Thoracic aorta (tissue), 2 donors: ENCODE measurements around the gene ZBED3. TPM values are rescaled to one million over a fixed set of nuclear protein-coding genes. Genes with fewer than 3 reads are reported as not detected.

Experiments
- ATAC-seq: fragments of 150-250 bp; one replicate; pipeline ENCODE4 v1.8.0; 2017; ENCODE audit warnings: low read depth; ENCODE audit not compliant: insufficient number of reproducible peaks, low FRiP score
- DNase-seq: peaks from one replicate; pipeline ENCODE4 v3.0.0-alpha.2; 2020; ENCODE audit warnings: low spot score
- H3K27ac ChIP-seq, 2 donors: fragments of 200-600 bp; sonication (generic); 1 replicate in 1 of 2; 2 replicates in 1 of 2; pipeline ENCODE4 v1.5.1; 2016; ENCODE audit warnings: mild to moderate bottlenecking in 2 of 2, moderate library complexity in 2 of 2
- H3K27me3 ChIP-seq: fragments of 200-600 bp; sonication (generic); replicated peaks from 2 replicates; pipeline ENCODE4 v1.6.0; 2016; ENCODE audit warnings: mild to moderate bottlenecking; ENCODE audit not compliant: insufficient read depth
- H3K36me3 ChIP-seq: fragments of 200-600 bp; sonication (generic); one replicate; pipeline ENCODE4 v1.5.1; 2016
- H3K4me1 ChIP-seq, 2 donors: fragments of 200-600 bp; sonication (generic); 1 replicate in 1 of 2; 2 replicates in 1 of 2; pipeline versions ENCODE4 v1.5.1 to v1.6.0; 2016; ENCODE audit warnings: low read depth in 2 of 2, mild to moderate bottlenecking in 1 of 2; ENCODE audit not compliant: control insufficient read depth in 1 of 2
- H3K4me3 ChIP-seq: fragments of 200-600 bp; sonication (generic); 2 replicates; pipeline ENCODE4 v1.5.1; 2016; ENCODE audit warnings: mild to moderate bottlenecking
- H3K9me3 ChIP-seq: fragments of 200-600 bp; sonication (generic); 2 replicates; pipeline ENCODE4 v1.5.1; 2016
- total RNA-seq, 2 donors: library from RNA; depleted of rRNA; stranded (reverse); fragments of >200 nt; gene quantifications; one replicate each; pipeline versions ENCODE4 v1.1.0 to v1.2.3, GENCODE V29; 2016
- TF ChIP-seq, protein P1 (sequence below): fragments of 200-600 bp; sonication (generic); IDR thresholded peaks from one replicate; pipeline ENCODE4 v1.5.1; 2019; ENCODE audit warnings: antibody characterized with exemption

ZBED3 gene
- total RNA-seq, 2 donors from 2014 or later: 4.4 to 6.2 TPM

DNA sequence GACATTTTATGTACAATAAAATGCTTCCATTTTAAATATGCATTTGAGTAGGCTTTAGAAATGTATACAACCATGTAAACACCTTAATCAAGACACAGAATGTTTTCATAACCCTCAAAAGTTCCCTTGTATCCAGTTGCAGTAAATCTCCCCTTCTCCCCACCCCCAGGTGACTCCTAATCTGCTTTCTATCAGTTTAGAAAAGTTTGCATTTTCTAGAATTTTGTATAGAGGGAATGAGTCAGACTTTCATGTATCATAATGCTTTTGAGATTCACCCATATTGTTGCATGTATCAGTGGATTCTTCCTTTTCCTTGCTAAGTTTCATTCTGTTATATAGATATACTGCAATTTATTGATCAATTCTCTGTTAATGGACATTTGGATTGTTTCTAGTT lies 17.7 kb upstream of the ZBED3 start:
- Histone ChIP-seq H3K27me3 (no peaks in the 10 kb centered on the region), H3K27ac (no peak overlapping the region), H3K9me3 (no peaks in the 10 kb centered on the region), H3K36me3 (no peaks in the 10 kb centered on the region), H3K4me3 (no peak overlapping the region), H3K4me1 (no peaks in the 10 kb centered on the region)
- ATAC-seq: no peak
- TF ChIP-seq, protein P1, sequence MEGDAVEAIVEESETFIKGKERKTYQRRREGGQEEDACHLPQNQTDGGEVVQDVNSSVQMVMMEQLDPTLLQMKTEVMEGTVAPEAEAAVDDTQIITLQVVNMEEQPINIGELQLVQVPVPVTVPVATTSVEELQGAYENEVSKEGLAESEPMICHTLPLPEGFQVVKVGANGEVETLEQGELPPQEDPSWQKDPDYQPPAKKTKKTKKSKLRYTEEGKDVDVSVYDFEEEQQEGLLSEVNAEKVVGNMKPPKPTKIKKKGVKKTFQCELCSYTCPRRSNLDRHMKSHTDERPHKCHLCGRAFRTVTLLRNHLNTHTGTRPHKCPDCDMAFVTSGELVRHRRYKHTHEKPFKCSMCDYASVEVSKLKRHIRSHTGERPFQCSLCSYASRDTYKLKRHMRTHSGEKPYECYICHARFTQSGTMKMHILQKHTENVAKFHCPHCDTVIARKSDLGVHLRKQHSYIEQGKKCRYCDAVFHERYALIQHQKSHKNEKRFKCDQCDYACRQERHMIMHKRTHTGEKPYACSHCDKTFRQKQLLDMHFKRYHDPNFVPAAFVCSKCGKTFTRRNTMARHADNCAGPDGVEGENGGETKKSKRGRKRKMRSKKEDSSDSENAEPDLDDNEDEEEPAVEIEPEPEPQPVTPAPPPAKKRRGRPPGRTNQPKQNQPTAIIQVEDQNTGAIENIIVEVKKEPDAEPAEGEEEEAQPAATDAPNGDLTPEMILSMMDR: no peak
- no peak for DNase-seq

DNA sequence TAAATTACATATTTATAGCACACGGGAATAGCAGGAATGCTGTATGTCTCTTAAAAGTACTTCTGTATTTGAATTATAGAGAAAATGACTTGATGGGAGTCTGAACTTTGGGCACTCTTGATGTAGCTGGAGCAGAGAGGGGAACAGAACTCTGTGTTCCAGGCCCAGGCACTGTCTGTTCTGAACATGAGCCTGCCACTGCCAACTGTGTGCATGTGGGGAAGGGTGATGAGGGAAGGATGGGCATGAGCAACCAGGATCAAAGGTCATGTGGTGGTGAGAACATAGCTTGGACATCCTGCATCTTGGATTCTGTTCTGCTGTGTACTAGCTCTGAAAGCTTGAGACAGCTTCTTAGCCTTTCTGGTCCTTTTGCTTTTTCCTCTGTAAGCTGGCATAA lies 16.4 kb upstream of the ZBED3 start:
- Histone ChIP-seq H3K9me3 (no peaks in the 10 kb centered on the region), H3K27ac (no peak overlapping the region), H3K4me1 (no peaks in the 10 kb centered on the region), H3K36me3 (no peaks in the 10 kb centered on the region), H3K4me3 (no peak overlapping the region), H3K27me3 (no peaks in the 10 kb centered on the region)
- DNase-seq (no peak), ATAC-seq (no peak)
- TF ChIP-seq, protein P1: no peak

DNA sequence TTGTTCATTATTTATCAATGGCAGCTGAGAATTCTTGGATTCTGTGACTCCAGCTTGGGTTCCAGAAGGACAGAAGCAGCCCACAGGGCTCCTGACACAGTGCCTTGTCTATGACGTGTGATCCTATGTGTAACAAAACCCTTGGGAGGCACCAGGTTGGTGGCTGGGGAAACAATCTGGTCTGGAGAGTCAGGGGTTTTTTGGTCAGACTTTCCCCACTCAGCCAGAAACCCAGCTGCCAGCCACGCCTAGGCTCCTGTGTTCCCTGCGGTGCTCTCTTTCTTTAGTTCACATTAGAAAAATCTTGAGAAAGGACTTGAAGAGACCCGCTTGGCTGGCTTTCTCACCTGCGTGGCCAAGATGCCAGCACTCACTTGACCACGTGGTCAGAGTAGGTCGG lies 15.5 kb upstream of the ZBED3 start:
- H3K36me3 ChIP-seq: no peaks in the 10 kb centered on the region
- no peak overlapping the region for H3K4me3 ChIP-seq
- H3K27ac ChIP-seq: no peak overlapping the region
- DNase-seq (no peak), ATAC-seq (no peak)
- no peaks in the 10 kb centered on the region for H3K9me3 ChIP-seq
- TF ChIP-seq, protein P1: no peak
- H3K4me1 ChIP-seq: no peaks in the 10 kb centered on the region
- H3K27me3 ChIP-seq: no peaks in the 10 kb centered on the region

DNA sequence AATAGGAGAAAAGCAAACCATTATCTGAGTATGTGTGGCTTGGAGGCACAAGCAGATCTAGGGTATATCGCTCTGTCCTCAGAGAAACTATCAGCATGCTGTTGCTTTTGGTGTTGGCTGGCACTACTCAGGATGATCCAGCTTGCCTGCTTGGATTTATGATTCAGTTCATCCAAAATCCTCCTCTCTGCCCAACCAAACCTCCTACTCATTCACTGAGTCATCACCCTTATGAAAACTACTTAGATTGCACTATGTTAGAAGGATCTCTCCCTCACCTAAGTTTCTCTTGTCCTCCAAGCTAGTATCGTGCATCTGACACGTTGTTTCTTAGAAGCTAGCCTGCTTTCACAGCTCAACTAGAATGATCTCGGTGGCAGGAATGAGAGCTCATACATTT lies 14.2 kb upstream of the ZBED3 start:
- TF ChIP-seq, protein P1: no peak
- no peak for DNase-seq
- H3K36me3 ChIP-seq: no peaks in the 10 kb centered on the region
- H3K4me3 ChIP-seq: no peak overlapping the region
- no peaks in the 10 kb centered on the region for H3K9me3 ChIP-seq
- no peak overlapping the region for H3K27ac ChIP-seq
- ATAC-seq: no peak
- H3K27me3 ChIP-seq: no peaks in the 10 kb centered on the region
- H3K4me1 ChIP-seq: no peaks in the 10 kb centered on the region

DNA sequence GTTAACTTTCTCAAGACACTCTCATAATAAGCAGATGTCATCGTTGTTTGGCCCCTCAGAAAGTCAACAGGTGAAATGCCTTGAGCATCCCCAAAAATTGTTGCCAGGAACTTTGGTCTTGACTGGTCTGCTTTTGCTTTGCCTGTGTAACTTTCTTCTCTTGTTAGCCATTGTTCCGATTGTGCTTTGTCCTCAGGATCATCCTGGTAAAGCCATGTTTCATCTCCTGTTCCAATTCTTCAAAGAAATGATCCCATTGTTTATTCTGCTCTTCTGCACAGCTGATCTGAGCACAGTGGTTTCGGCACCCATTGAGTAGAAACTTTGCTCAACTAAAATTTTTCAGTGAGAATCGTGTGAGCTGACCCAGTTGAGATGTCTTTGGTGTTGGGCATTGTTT lies 8.1 kb upstream of the ZBED3 start:
- TF ChIP-seq, protein P1: no peak
- H3K27me3 ChIP-seq: no peaks in the 10 kb centered on the region
- H3K9me3 ChIP-seq: no peaks in the 10 kb centered on the region
- H3K4me3 ChIP-seq: no peak overlapping the region
- no peak for ATAC-seq
- H3K27ac ChIP-seq: no peak overlapping the region
- H3K36me3 ChIP-seq: no peaks in the 10 kb centered on the region
- no peaks in the 10 kb centered on the region for H3K4me1 ChIP-seq
- DNase-seq: no peak
